Endodermal cell (in vitro differentiated cells): Measurements from ENCODE around the gene FGF21. TPM values are rescaled to one million over a fixed set of nuclear protein-coding genes. Genes with fewer than 3 reads are reported as not detected.

Source experiments
- DNase-seq: peaks from one replicate; pipeline ENCODE4 v3.0.0-alpha.2; 2017
- H3K27ac ChIP-seq: 2 replicates; pipeline ENCODE4 v1.5.1; 2013; ENCODE audit warnings: mild to moderate bottlenecking, low read depth, low read length, moderate library complexity
- H3K27me3 ChIP-seq: 2 replicates; pipeline ENCODE4 v1.6.1; 2013; ENCODE audit warnings: mild to moderate bottlenecking, low read length, moderate library complexity; ENCODE audit not compliant: insufficient read depth, control insufficient read depth, poor library complexity, severe bottlenecking
- H3K36me3 ChIP-seq: 2 replicates; pipeline ENCODE4 v1.7.0; 2013; ENCODE audit warnings: mild to moderate bottlenecking, low read length, moderate library complexity; ENCODE audit not compliant: control insufficient read depth, insufficient read depth
- H3K4me1 ChIP-seq: one replicate; pipeline ENCODE4 v1.7.0; 2013; ENCODE audit warnings: low read length; ENCODE audit not compliant: control insufficient read depth, insufficient read depth
- H3K4me3 ChIP-seq: 2 replicates; pipeline ENCODE4 v1.5.1; 2013; ENCODE audit warnings: mild to moderate bottlenecking, low read length, moderate library complexity
- H3K9ac ChIP-seq: 2 replicates; pipeline ENCODE4 v1.6.1; 2013; ENCODE audit warnings: mild to moderate bottlenecking, low read length, moderate library complexity; ENCODE audit not compliant: poor library complexity, severe bottlenecking; ENCODE audit errors: extremely low read depth
- H3K9me3 ChIP-seq: 2 replicates; pipeline ENCODE4 v1.6.1; 2013; ENCODE audit warnings: mild to moderate bottlenecking, low read length, moderate library complexity; ENCODE audit not compliant: control insufficient read depth
- H3K27ac Mint-ChIP-seq: 2 replicates; pipeline ENCODE4 v1.8.0; 2020; ENCODE audit warnings: mixed read lengths
- H3K27me3 Mint-ChIP-seq: 2 replicates; pipeline ENCODE4 v1.8.0; 2021; ENCODE audit warnings: mild to moderate bottlenecking, mixed read lengths; ENCODE audit not compliant: insufficient read depth
- H3K36me3 Mint-ChIP-seq: 2 replicates; pipeline ENCODE4 v1.8.0; 2020; ENCODE audit warnings: low read depth, mixed read lengths
- H3K4me1 Mint-ChIP-seq: 2 replicates; pipeline ENCODE4 v1.8.0; 2020; ENCODE audit warnings: mixed read lengths
- H3K4me3 Mint-ChIP-seq: 2 replicates; pipeline ENCODE4 v1.8.0; 2020; ENCODE audit warnings: mild to moderate bottlenecking, moderate library complexity, mixed read lengths
- H3K9me3 Mint-ChIP-seq: 2 replicates; pipeline ENCODE4 v1.8.0; 2020; ENCODE audit warnings: mild to moderate bottlenecking, mixed read lengths
- CTCF ChIP-seq: fragments of 200-600 bp; sonication (generic); conservative IDR thresholded peaks from 2 replicates; pipeline ENCODE4 v1.5.0; 2021; ENCODE audit warnings: antibody characterized with exemption, mild to moderate bottlenecking
- WGBS, 2 experiments: methylation state at CpG; one replicate each; pipeline versions ENCODE4 v1.1.5 to v1.1.7; 2013; ENCODE audit warnings: missing lambda C conversion rate in 2 of 2, mixed read lengths in 1 of 2; ENCODE audit not compliant: insufficient coverage in 1 of 2, insufficient read length in 1 of 2; 5-methylcytosine and 5-hydroxymethylcytosine counted together
- total RNA-seq, 2 donors: library from RNA; stranded (reverse); fragmentation: NEBNext Ultra II Directional in 1 of 2; extraction: Animal tissue kit (Norgen Biotek cat#: 25700) in 1 of 2; gene quantifications; 2 replicates in 1 of 2; 3 replicates in 1 of 2; pipeline ENCODE4 v1.2.1, GENCODE V29; 2021

The FGF21 gene
- total RNA-seq, 2 donors from 2014 or later = not detected

- Histone ChIP-seq H3K27ac (no peak overlapping the region), H3K4me1 (peaks cover 4% of the 10 kb centered on the region), H3K4me3 (no peak overlapping the region), H3K36me3 (no peaks in the 10 kb centered on the region), H3K27me3 (no peaks in the 10 kb centered on the region), H3K9me3 (no peaks in the 10 kb centered on the region), H3K9ac (no peak overlapping the region)
- H3K36me3 Mint-ChIP-seq = peaks cover 3% of the 10 kb centered on the region
- peaks cover 6% of the 10 kb centered on the region for H3K4me1 Mint-ChIP-seq
- H3K9me3 Mint-ChIP-seq = no peaks in the 10 kb centered on the region
- H3K27ac Mint-ChIP-seq = no peak overlapping the region
- H3K27me3 Mint-ChIP-seq = no peaks in the 10 kb centered on the region
- H3K4me3 Mint-ChIP-seq = no peak overlapping the region
- no peak for DNase-seq
- no peak for TF ChIP-seq CTCF
- WGBS, 2 experiments = 77 to 79% methylated on average over 4 to 6 of the region's 8 CpGs
Observed at GRCh38 chr19:48793271-48793670, 37.9 kb downstream of the FGF21 start.

- no peak for DNase-seq
- Mint-ChIP-seq H3K4me3 (no peak overlapping the region), H3K36me3 (peaks cover 5% of the 10 kb centered on the region), H3K4me1 (peaks cover 6% of the 10 kb centered on the region), H3K27ac (peak overlapping the region; percentile 99), H3K9me3 (no peaks in the 10 kb centered on the region), H3K27me3 (no peaks in the 10 kb centered on the region)
- Histone ChIP-seq H3K9ac (no peak overlapping the region), H3K27ac (no peak overlapping the region), H3K4me3 (no peak overlapping the region), H3K27me3 (no peaks in the 10 kb centered on the region), H3K9me3 (no peaks in the 10 kb centered on the region), H3K36me3 (no peaks in the 10 kb centered on the region), H3K4me1 (peaks cover 4% of the 10 kb centered on the region)
- no peak for TF ChIP-seq CTCF
- WGBS, 2 experiments = 95 to 100% methylated on average over 4 to 6 of the region's 6 CpGs
Observed at GRCh38 chr19:48794291-48794690, 39.0 kb downstream of the FGF21 start.

- DNase-seq = peak; percentile 97
- Mint-ChIP-seq H3K4me3 (peak overlapping the region; percentile 79), H3K9me3 (no peaks in the 10 kb centered on the region), H3K27ac (peak overlapping the region; percentile 99), H3K4me1 (peaks cover 7% of the 10 kb centered on the region), H3K27me3 (no peaks in the 10 kb centered on the region), H3K36me3 (peaks cover 6% of the 10 kb centered on the region)
- peaks cover 4% of the 10 kb centered on the region for H3K4me1 ChIP-seq
- peak overlapping the region; percentile 60 for H3K27ac ChIP-seq
- H3K9ac ChIP-seq = peak overlapping the region; percentile 50
- H3K36me3 ChIP-seq = no peaks in the 10 kb centered on the region
- no peaks in the 10 kb centered on the region for H3K27me3 ChIP-seq
- peak; percentile 99 for TF ChIP-seq CTCF
- H3K9me3 ChIP-seq = no peaks in the 10 kb centered on the region
- WGBS, 2 experiments = 4 to 5% methylated on average over 22 to 38 of the region's 38 CpGs
- peak overlapping the region; percentile 80 for H3K4me3 ChIP-seq
Observed at GRCh38 chr19:48795055-48795684, 39.8 kb downstream of the FGF21 start.
